Neural cell (in vitro differentiated cells): ENCODE data around the gene IFT81. TPM values are rescaled to one million over a fixed set of nuclear protein-coding genes. Genes with fewer than 3 reads are reported as not detected.
"Not testable (repeated sequence)": the region's sequence is repeated elsewhere in the genome, so short reads cannot be mapped to it uniquely, and the experiment has no call there.

Experiments
- H2AFZ ChIP-seq: fragments of 200-600, 300-800 bp; sonication (generic), shearing (Covaris generic); 2 replicates; pipeline ENCODE4 v1.6.0; 2014; ENCODE audit warnings: low read depth, mild to moderate bottlenecking, antibody characterized with exemption, low read length, moderate library complexity
- H3F3A ChIP-seq: fragments of 200-600 bp; shearing (Covaris generic); 2 replicates; pipeline ENCODE4 v1.6.1; 2016; ENCODE audit warnings: mild to moderate bottlenecking, moderate library complexity, mixed read lengths, antibody characterized with exemption, low read length; ENCODE audit not compliant: insufficient read depth, poor library complexity, severe bottlenecking
- H3K27ac ChIP-seq: fragments of 200-600, 300-800 bp; sonication (generic), shearing (Covaris generic); 2 replicates; pipeline ENCODE4 v1.5.1; 2014; ENCODE audit warnings: mild to moderate bottlenecking, low read length, moderate library complexity
- H3K27me3 ChIP-seq: fragments of 300-800, 200-600 bp; sonication (generic), shearing (Covaris generic); 2 replicates; pipeline ENCODE4 v1.6.0; 2014; ENCODE audit warnings: mild to moderate bottlenecking, low read depth, low read length, moderate library complexity; ENCODE audit not compliant: insufficient read depth
- H3K36me3 ChIP-seq: fragments of 300-800, 200-600 bp; sonication (generic), shearing (Covaris generic); 2 replicates; pipeline ENCODE4 v1.5.1; 2014; ENCODE audit warnings: mild to moderate bottlenecking, antibody characterized with exemption, low read length, moderate library complexity; ENCODE audit not compliant: insufficient read depth
- H3K4me2 ChIP-seq: fragments of 300-800, 200-600 bp; sonication (generic), shearing (Covaris generic); 2 replicates; pipeline ENCODE4 v1.6.0; 2014; ENCODE audit warnings: mild to moderate bottlenecking, low read length
- H3K4me3 ChIP-seq: fragments of 300-800, 200-600 bp; sonication (generic), shearing (Covaris generic); 2 replicates; pipeline ENCODE4 v1.5.1; 2014; ENCODE audit warnings: mild to moderate bottlenecking, low read length, moderate library complexity
- H3K79me2 ChIP-seq: fragments of 200-600 bp; shearing (Covaris generic); replicated peaks from 2 replicates; pipeline ENCODE4 v1.6.0; 2014; ENCODE audit warnings: mild to moderate bottlenecking, low read length, moderate library complexity; ENCODE audit not compliant: insufficient read depth
- H3K9ac ChIP-seq: fragments of 300-800, 200-600 bp; sonication (generic), shearing (Covaris generic); 2 replicates; pipeline ENCODE4 v1.6.1; 2016; ENCODE audit warnings: mild to moderate bottlenecking, low read length, mixed read lengths
- H3K9me2 ChIP-seq: fragments of 200-600 bp; shearing (Covaris generic); 2 replicates; pipeline ENCODE4 v1.6.1; 2016; ENCODE audit warnings: mild to moderate bottlenecking, low read length, mixed read lengths; ENCODE audit not compliant: insufficient read depth
- H3K9me3 ChIP-seq: fragments of 200-600, 300-800 bp; sonication (generic), shearing (Covaris generic); 2 replicates; pipeline ENCODE4 v1.6.1; 2016; ENCODE audit warnings: mild to moderate bottlenecking, mixed run types, low read length, moderate library complexity, mixed read lengths
- H4K20me1 ChIP-seq: fragments of 200-600 bp; shearing (Covaris generic); 2 replicates; pipeline ENCODE4 v1.6.1; 2016; ENCODE audit warnings: mild to moderate bottlenecking, mixed run types; ENCODE audit not compliant: insufficient read depth
- CTCF ChIP-seq: fragments of 450-650 bp; IDR thresholded peaks from 2 replicates; pipeline ENCODE4 v1.5.1; 2014; ENCODE audit warnings: antibody characterized with exemption, mild to moderate bottlenecking, moderate library complexity; ENCODE audit not compliant: poor library complexity, severe bottlenecking
- EP300 ChIP-seq: fragments of 450-650 bp; conservative IDR thresholded peaks from 2 replicates; pipeline ENCODE4 v1.6.1; 2014; ENCODE audit warnings: antibody characterized with exemption, mild to moderate bottlenecking, moderate library complexity; ENCODE audit not compliant: poor library complexity, severe bottlenecking
- EZH2 ChIP-seq: fragments of 200-600, 300-800 bp; shearing (Covaris generic), sonication (generic); IDR thresholded peaks from 2 replicates; pipeline ENCODE4 v1.6.1; 2014; ENCODE audit warnings: antibody characterized with exemption, low read length, borderline replicate concordance, mild to moderate bottlenecking; ENCODE audit not compliant: insufficient read depth, poor library complexity, severe bottlenecking
- MXI1 ChIP-seq: fragments of 450-650 bp; conservative IDR thresholded peaks from 2 replicates; pipeline ENCODE4 v1.6.1; 2014; ENCODE audit warnings: antibody characterized with exemption, mild to moderate bottlenecking; ENCODE audit not compliant: poor library complexity, severe bottlenecking
- POLR2AphosphoS5 ChIP-seq: IDR thresholded peaks from 2 replicates; pipeline ENCODE4 v1.6.1; 2012
- RAD21 ChIP-seq: fragments of 450-650 bp; conservative IDR thresholded peaks from 2 replicates; pipeline ENCODE4 v1.6.1; 2014; ENCODE audit warnings: antibody characterized with exemption, mild to moderate bottlenecking, moderate library complexity
- REST ChIP-seq: IDR thresholded peaks from 2 replicates; pipeline ENCODE4 v1.6.1; 2012; ENCODE audit warnings: borderline replicate concordance
- SMC3 ChIP-seq: fragments of 450-650 bp; conservative IDR thresholded peaks from 2 replicates; pipeline ENCODE4 v1.6.1; 2014; ENCODE audit warnings: antibody characterized with exemption, mild to moderate bottlenecking, moderate library complexity; ENCODE audit not compliant: poor library complexity
- TAF1 ChIP-seq: IDR thresholded peaks from 2 replicates; pipeline ENCODE4 v1.6.1; 2012; ENCODE audit warnings: low read depth
- polyA plus RNA-seq: library from polyadenylated mRNA; depleted of rRNA; stranded (reverse); fragments of >200 nt; gene quantifications from 2 replicates; pipeline ENCODE4 v1.2.3, GENCODE V29; 2014

Gene IFT81
- polyA plus RNA-seq, 1 donor from 2014 or later: 120 TPM

GRCh38 chr12:110224379-110225304 is 100.5 kb downstream of the IFT81 start:
- TF ChIP-seq CTCF (peak; percentile 30), TAF1 (no peak), RAD21 (no peak), REST (no peak), SMC3 (peak; percentile 17)
- no peak overlapping the region for H3K27ac ChIP-seq
- no peaks in the 10 kb centered on the region for H3K9me2 ChIP-seq
- H4K20me1 ChIP-seq: no peaks in the 10 kb centered on the region
- H2AFZ ChIP-seq: no peak overlapping the region
- H3K36me3 ChIP-seq: no peaks in the 10 kb centered on the region
- H3K27me3 ChIP-seq: no peaks in the 10 kb centered on the region
- H3K4me3 ChIP-seq: no peak overlapping the region
- no peak overlapping the region for H3K4me2 ChIP-seq
- H3K9ac ChIP-seq: no peak overlapping the region
- no peaks in the 10 kb centered on the region for H3K79me2 ChIP-seq
- no peaks in the 10 kb centered on the region for H3K9me3 ChIP-seq
- no peaks in the 10 kb centered on the region for H3F3A ChIP-seq

GRCh38 chr12:110227138-110227537 is 103.0 kb downstream of the IFT81 start:
- Histone ChIP-seq H4K20me1 (no peaks in the 10 kb centered on the region), H3K4me3 (no peak overlapping the region), H3K27ac (no peak overlapping the region), H3F3A (no peaks in the 10 kb centered on the region), H3K9ac (no peak overlapping the region), H3K79me2 (no peaks in the 10 kb centered on the region), H2AFZ (no peak overlapping the region), H3K9me2 (no peaks in the 10 kb centered on the region), H3K27me3 (no peaks in the 10 kb centered on the region), H3K4me2 (no peak overlapping the region), H3K9me3 (no peaks in the 10 kb centered on the region), H3K36me3 (peaks cover 7% of the 10 kb centered on the region)
- no peak for TF ChIP-seq RAD21
- no peak for TF ChIP-seq TAF1
- TF ChIP-seq EP300: no peak
- no peak for TF ChIP-seq SMC3
- TF ChIP-seq POLR2AphosphoS5: no peak
- TF ChIP-seq EZH2: no peak
- no peak for TF ChIP-seq REST
- TF ChIP-seq CTCF: no peak
- TF ChIP-seq MXI1: no peak

GRCh38 chr12:110228348-110228747 is 104.2 kb downstream of the IFT81 start:
- not testable (repeated sequence) for H3K4me2 ChIP-seq, H3K4me3 ChIP-seq, H3K9me2 ChIP-seq, H3K9me3 ChIP-seq, H3K9ac ChIP-seq, H3K79me2 ChIP-seq, H2AFZ ChIP-seq, H3F3A ChIP-seq, H3K27ac ChIP-seq, H4K20me1 ChIP-seq, H3K27me3 ChIP-seq, H3K36me3 ChIP-seq
